Measurements from ENCODE around the gene FASN.

The FASN gene

DNA sequence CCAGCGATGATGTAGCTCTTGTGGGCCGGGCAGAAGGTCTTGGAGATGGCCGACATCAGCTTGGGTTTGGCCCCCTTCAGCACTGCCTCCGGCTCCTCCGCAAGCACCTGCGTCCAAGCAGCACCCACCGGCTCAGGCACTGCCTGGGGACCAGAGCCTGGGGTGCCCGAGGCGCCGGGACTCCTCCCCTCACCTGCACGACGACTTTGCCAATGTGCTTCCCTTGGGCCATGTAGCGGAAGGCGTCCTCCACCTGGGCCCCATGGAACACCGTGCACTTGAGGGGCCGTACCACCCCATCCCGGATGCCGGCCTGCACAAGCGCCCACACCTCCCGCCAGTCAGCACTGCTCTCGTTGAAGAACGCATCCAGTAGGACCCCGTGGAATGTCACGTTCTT is 15.0 kb downstream of the FASN start:
- TF ChIP-seq GATA2 (IDR thresholded peaks at IDR 0.05; ENCODE audit: low read depth, low read length) (no peak), GATA3 (IDR thresholded peaks at IDR 0.05; ENCODE audit: low read depth, low read length) (no peak)

DNA sequence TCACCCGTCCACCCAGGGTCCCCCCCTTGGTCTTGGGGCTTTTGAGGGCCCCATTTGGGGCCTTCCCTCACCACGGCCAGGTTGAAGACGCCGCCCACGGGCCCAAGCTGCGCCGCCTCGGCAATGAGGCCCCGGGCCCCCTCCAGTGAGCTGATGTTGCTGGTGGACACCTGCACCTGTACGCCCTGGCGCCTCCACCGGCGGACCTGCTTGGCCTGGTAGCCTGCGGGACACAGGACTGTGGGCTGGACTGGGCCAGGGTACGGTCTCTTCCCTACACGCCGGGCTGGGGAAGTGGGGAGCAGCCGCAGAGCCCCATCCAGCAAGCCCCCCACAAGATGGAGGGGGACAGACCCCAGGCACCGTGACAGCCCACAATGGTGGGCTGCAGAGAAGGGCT is 15.6 kb downstream of the FASN start:
- TF ChIP-seq GATA2 (IDR thresholded peaks at IDR 0.05; ENCODE audit: low read depth, low read length) (no peak), GATA3 (IDR thresholded peaks at IDR 0.05; ENCODE audit: low read depth, low read length) (no peak)

GRCh38 chr17:82081966-82082365 is 16.1 kb downstream of the FASN start:
- TF ChIP-seq GATA2 (IDR thresholded peaks at IDR 0.05; ENCODE audit: low read depth, low read length) (no peak), GATA3 (IDR thresholded peaks at IDR 0.05; ENCODE audit: low read depth, low read length) (no peak)

- TF ChIP-seq GATA3 (IDR thresholded peaks at IDR 0.05; ENCODE audit: low read depth, low read length) (no peak), GATA2 (IDR thresholded peaks at IDR 0.05; ENCODE audit: low read depth, low read length) (no peak)
Observed at GRCh38 chr17:82081546-82081945, 16.5 kb downstream of the FASN start.

GRCh38 chr17:82080789-82081464 is 17.1 kb downstream of the FASN start:
- TF ChIP-seq GATA2 (IDR thresholded peaks at IDR 0.05; ENCODE audit: low read depth, low read length) (no peak), GATA3 (IDR thresholded peaks at IDR 0.05; ENCODE audit: low read depth, low read length) (no peak)

- TF ChIP-seq GATA2 (IDR thresholded peaks at IDR 0.05; ENCODE audit: low read depth, low read length) (no peak), GATA3 (IDR thresholded peaks at IDR 0.05; ENCODE audit: low read depth, low read length) (no peak)
Observed at GRCh38 chr17:82080048-82080788, 17.8 kb downstream of the FASN start.

GRCh38 chr17:82079001-82079677 is 18.9 kb downstream of the FASN start:
- TF ChIP-seq GATA3 (IDR thresholded peaks at IDR 0.05; ENCODE audit: low read depth, low read length) (no peak), GATA2 (IDR thresholded peaks at IDR 0.05; ENCODE audit: low read depth, low read length) (no peak)

- TF ChIP-seq GATA3 (IDR thresholded peaks at IDR 0.05; ENCODE audit: low read depth, low read length) = no peak
- TF ChIP-seq GATA2 (IDR thresholded peaks at IDR 0.05; ENCODE audit: low read depth, low read length) = no peak
Observed at GRCh38 chr17:82078433-82078832, 19.6 kb downstream of the FASN start.

GRCh38 chr17:82077617-82078358 is 20.2 kb downstream of the FASN start:
- TF ChIP-seq GATA2 (IDR thresholded peaks at IDR 0.05; ENCODE audit: low read depth, low read length) (no peak), GATA3 (IDR thresholded peaks at IDR 0.05; ENCODE audit: low read depth, low read length) (no peak)

- no peak for TF ChIP-seq GATA2 (IDR thresholded peaks at IDR 0.05; ENCODE audit: low read depth, low read length)
- TF ChIP-seq GATA3 (IDR thresholded peaks at IDR 0.05; ENCODE audit: low read depth, low read length) = no peak
Observed at GRCh38 chr17:82076785-82077591, 21.0 kb downstream of the FASN start.

DNA sequence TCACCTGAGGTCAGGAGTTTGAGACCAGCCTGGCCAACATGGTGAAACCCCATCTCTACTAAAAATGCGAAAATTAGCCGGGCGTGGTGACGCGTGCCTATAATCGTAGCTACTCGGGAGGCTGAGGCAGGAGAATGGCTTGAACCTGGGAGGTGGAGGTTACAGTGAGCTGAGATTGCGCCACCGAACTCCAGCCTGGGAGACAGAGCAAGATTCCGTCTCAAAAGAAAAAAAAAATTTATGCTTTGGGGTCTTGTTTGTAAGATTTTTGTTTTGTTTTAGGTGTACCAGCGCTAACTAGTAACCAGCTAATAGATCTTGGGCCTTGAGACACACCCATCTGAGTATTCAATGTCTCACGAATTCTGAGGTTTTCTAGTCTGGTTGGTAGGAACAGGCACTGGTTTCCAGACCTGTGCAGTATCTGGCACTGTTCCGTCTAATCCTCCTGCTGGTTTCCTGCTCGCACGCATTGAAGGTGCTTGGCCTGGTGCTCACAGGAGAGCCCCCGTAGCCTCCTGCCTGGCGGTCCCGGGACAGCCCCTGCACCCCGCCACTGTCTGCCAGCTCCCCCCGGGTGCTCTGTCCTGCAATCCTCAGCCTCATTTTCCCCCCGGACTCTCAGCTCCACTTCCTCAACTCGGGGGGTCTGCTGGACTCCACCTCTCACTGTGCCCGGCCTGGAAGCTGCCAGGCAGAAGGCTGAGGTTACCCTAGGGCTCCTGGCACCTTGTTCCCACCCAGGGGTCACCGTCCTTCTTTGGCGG is 21.8 kb downstream of the FASN start:
- TF ChIP-seq GATA2 (IDR thresholded peaks at IDR 0.05; ENCODE audit: low read depth, low read length) (no peak), GATA3 (IDR thresholded peaks at IDR 0.05; ENCODE audit: low read depth, low read length) (no peak)

- TF ChIP-seq GATA2 (IDR thresholded peaks at IDR 0.05; ENCODE audit: low read depth, low read length) = no peak
- no peak for TF ChIP-seq GATA3 (IDR thresholded peaks at IDR 0.05; ENCODE audit: low read depth, low read length)
Observed at GRCh38 chr17:82073446-82073845, 24.6 kb downstream of the FASN start.

- TF ChIP-seq GATA3 (IDR thresholded peaks at IDR 0.05; ENCODE audit: low read depth, low read length) (no peak), GATA2 (IDR thresholded peaks at IDR 0.05; ENCODE audit: low read depth, low read length) (no peak)
Observed at GRCh38 chr17:82072827-82073226, 25.2 kb downstream of the FASN start.
